ENCODE data around the gene PHLDB3. TPM values are rescaled to one million over a fixed set of nuclear protein-coding genes. Genes with fewer than 3 reads are reported as not detected.

PHLDB3 gene
- total and polyA plus RNA-seq, 12 donors = 4.0 to 10.0 (median 5.7) TPM

- no peak for DNase-seq
- no peaks in the 10 kb centered on the region for H3K27me3 ChIP-seq
- TF ChIP-seq CTCF (IDR thresholded peaks at IDR 0.05) = no peak
- no peak overlapping the region for H3K4me3 ChIP-seq
- H3K4me1 ChIP-seq = peaks cover 0 to 29% (median 14%) of the 10 kb centered on the region in 9 donors
- H3K27ac ChIP-seq = no peak overlapping the region
- intact Hi-C loops (cut with DNase I) = no loop called here
- no peak for ATAC-seq
- WGBS, 2 donors = 91 to 94% methylated on average over 5 of the region's 5 CpGs
- H3K36me3 ChIP-seq = peaks cover 0 to 51% (median 0%) of the 10 kb centered on the region in 9 donors
- H3K9me3 ChIP-seq = no peaks in the 10 kb centered on the region
Measured at GRCh38 chr19:43506629-43507028, 2.1 kb upstream of the PHLDB3 start.

- Histone ChIP-seq H3K9me3 (no peaks in the 10 kb centered on the region), H3K27ac (no peak overlapping the region), H3K4me1 (peaks cover 0 to 32% (median 14%) of the 10 kb centered on the region in 9 donors), H3K36me3 (peaks cover 0 to 49% (median 0%) of the 10 kb centered on the region in 9 donors), H3K27me3 (no peaks in the 10 kb centered on the region), H3K4me3 (no peak overlapping the region)
- no peak for TF ChIP-seq CTCF (IDR thresholded peaks at IDR 0.05)
- DNase-seq (no peak), ATAC-seq (no peak)
- intact Hi-C loops (cut with DNase I) = no loop called here
- WGBS, 2 donors = 96% methylated on average over 5 of the region's 5 CpGs
Measured at GRCh38 chr19:43505941-43506340, 1.4 kb upstream of the PHLDB3 start.

GRCh38 chr19:43505186-43505456, 575 bp upstream of the PHLDB3 start:
- Histone ChIP-seq H3K9me3 (no peaks in the 10 kb centered on the region), H3K36me3 (peaks cover 0 to 41% (median 0%) of the 10 kb centered on the region in 9 donors), H3K27me3 (no peaks in the 10 kb centered on the region), H3K4me3 (peak overlapping the region in 7 of 10 donors; percentile 61 to 89 (median 78)), H3K4me1 (peaks cover 0 to 32% (median 14%) of the 10 kb centered on the region in 9 donors), H3K27ac (peak overlapping the region in 6 of 10 donors; percentile 84 to 92 (median 88))
- WGBS, 2 donors = 78 to 86% methylated on average over 3 of the region's 3 CpGs
- no peak for DNase-seq
- no peak for TF ChIP-seq CTCF (IDR thresholded peaks at IDR 0.05)
- intact Hi-C loops (cut with DNase I) = no loop called here
- ATAC-seq = no peak

GRCh38 chr19:43503501-43504425, 783 bp downstream of the PHLDB3 start:
- 1% methylated on average over 64 of the region's 64 CpGs for WGBS, 2 donors
- intact Hi-C loops (cut with DNase I) = loop anchor here in 6 of 10 donors (5.0 kb wide), 3 partner anchors 36 to 51 kb away; partner anchors contain the start of gene LYPD3 (in 1 of the 6)
- H3K4me3 ChIP-seq = peak overlapping the region; percentile 61 to 89 (median 80)

More at GRCh38 chr19:43503501-43504425, 783 bp downstream of the PHLDB3 start:
- H3K27me3 ChIP-seq = no peaks in the 10 kb centered on the region
- peak overlapping the region; percentile 55 to 92 (median 86) for H3K27ac ChIP-seq
- peak in 4 of 9 donors; percentile 29 to 52 (median 42) for TF ChIP-seq CTCF (IDR thresholded peaks at IDR 0.05)
- ATAC-seq (peak; percentile 98 to 99 (median 99)), DNase-seq (peak; percentile 98)
- no peaks in the 10 kb centered on the region for H3K9me3 ChIP-seq
- peaks cover 0 to 29% (median 0%) of the 10 kb centered on the region in 9 donors for H3K36me3 ChIP-seq
- peaks cover 0 to 43% (median 20%) of the 10 kb centered on the region in 9 donors for H3K4me1 ChIP-seq
